Right lobe of liver (tissue), 4 donors: ENCODE measurements around the gene FAAH.

Experiments used
- CTCF ChIP-seq, 4 donors: fragments of 200-600 bp in 3 of 4; fragments of 450-650 bp in 1 of 4; IDR thresholded peaks; one replicate each; pipeline versions ENCODE4 v1.5.1 to v1.8.0; 2016 to 2022; ENCODE audit warnings: antibody characterized with exemption in 4 of 4, mild to moderate bottlenecking in 2 of 4
- POLR2A ChIP-seq: fragments of 450-650 bp; IDR thresholded peaks from one replicate; pipeline ENCODE4 v1.6.1; 2017; ENCODE audit warnings: antibody characterized with exemption, mild to moderate bottlenecking
- donor health status: DM: no; HTN: no; CAD: no.
- donor health status: DM: no; HTN: no; CAD: no.
- donor health status: DM: no; HTN: yes; CAD: no.

- TF ChIP-seq POLR2A (no peak), CTCF (IDR thresholded peaks at IDR 0.05) (no peak)
Measured at GRCh38 chr1:46452931-46453325, 58.8 kb downstream of the FAAH start.
